ENCODE results near the gene MECP2. TPM values are rescaled to one million over a fixed set of nuclear protein-coding genes. Genes with fewer than 3 reads are reported as not detected.
"Not testable (repeated sequence)": the region's sequence is repeated elsewhere in the genome, so short reads cannot be mapped to it uniquely, and the experiment has no call there.

The MECP2 gene
- total and polyA plus RNA-seq, 12 donors = 14.0 to 39.3 (median 36.2) TPM

DNA sequence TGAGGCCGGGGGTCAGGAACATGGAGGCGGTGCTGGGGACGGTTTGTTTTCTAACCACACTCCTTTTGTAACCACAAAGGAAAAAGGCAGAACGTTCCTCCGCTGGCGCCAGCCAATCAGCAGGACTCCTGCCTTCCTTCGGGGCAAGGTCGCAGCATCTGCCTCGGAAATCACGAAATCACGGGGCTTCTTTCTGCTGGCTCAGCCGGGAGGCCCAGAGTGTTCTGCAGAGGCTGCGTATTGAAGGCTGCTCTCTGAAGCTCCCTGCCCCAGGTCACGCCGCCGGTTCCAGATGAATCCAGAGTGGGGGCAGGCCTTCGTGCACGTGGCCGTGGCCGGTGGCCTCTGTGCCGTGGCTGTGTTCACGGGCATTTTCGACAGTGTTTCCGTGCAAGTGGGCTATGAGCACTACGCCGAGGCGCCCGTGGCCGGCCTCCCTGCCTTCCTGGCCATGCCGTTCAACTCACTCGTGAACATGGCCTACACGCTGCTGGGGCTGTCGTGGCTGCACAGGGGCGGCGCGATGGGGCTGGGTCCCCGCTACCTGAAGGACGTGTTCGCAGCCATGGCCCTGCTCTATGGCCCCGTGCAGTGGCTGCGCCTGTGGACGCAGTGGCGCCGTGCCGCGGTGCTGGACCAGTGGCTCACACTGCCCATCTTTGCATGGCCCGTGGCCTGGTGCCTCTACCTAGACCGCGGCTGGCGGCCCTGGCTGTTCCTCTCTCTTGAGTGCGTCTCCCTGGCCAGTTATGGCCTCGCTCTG, 115.6 kb downstream of the MECP2 start:
- no peak overlapping the region for H3K4me3 ChIP-seq
- peak in 6 of 8 donors; percentile 29 to 56 (median 35) for ATAC-seq
- DNase-seq = peak in 1 of 2 donors; percentile 42
- intact Hi-C loops (cut with DNase I) = no loop called here
- no peaks in the 10 kb centered on the region for H3K36me3 ChIP-seq
- TF ChIP-seq, protein P1, sequence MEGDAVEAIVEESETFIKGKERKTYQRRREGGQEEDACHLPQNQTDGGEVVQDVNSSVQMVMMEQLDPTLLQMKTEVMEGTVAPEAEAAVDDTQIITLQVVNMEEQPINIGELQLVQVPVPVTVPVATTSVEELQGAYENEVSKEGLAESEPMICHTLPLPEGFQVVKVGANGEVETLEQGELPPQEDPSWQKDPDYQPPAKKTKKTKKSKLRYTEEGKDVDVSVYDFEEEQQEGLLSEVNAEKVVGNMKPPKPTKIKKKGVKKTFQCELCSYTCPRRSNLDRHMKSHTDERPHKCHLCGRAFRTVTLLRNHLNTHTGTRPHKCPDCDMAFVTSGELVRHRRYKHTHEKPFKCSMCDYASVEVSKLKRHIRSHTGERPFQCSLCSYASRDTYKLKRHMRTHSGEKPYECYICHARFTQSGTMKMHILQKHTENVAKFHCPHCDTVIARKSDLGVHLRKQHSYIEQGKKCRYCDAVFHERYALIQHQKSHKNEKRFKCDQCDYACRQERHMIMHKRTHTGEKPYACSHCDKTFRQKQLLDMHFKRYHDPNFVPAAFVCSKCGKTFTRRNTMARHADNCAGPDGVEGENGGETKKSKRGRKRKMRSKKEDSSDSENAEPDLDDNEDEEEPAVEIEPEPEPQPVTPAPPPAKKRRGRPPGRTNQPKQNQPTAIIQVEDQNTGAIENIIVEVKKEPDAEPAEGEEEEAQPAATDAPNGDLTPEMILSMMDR (IDR thresholded peaks at IDR 0.05) = no peak
- peaks cover 0 to 85% (median 0%) of the 10 kb centered on the region in 7 donors for H3K27me3 ChIP-seq
- H3K27ac ChIP-seq = peak overlapping the region in 1 of 10 donors; percentile 79
- 90 to 92% methylated on average over 45 to 52 of the region's 52 CpGs for WGBS, 2 donors
- peaks cover 0 to 48% (median 4%) of the 10 kb centered on the region in 9 donors for H3K4me1 ChIP-seq
- no peaks in the 10 kb centered on the region for H3K9me3 ChIP-seq

DNA sequence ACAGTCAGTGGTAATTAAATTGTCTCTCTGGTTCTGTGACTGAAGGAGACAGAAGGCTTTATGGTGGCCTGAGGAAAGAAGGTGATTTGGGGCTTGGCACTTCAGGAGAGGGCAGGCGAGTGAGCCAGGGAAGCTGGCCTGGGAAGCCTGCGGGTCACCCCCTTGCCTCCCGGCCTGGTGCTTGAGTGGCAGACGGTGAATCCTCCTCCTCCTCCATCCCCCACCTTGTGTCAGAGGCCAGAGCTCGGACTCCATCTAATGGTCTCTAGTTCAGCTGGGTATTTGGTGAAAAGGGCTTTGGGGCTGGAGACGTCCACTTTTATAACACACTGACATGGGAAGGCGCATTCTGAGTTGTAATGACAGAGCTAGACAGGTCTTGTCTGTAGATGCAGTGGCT, 116.3 kb downstream of the MECP2 start:
- peak overlapping the region in 1 of 10 donors; percentile 79 for H3K27ac ChIP-seq

DNA sequence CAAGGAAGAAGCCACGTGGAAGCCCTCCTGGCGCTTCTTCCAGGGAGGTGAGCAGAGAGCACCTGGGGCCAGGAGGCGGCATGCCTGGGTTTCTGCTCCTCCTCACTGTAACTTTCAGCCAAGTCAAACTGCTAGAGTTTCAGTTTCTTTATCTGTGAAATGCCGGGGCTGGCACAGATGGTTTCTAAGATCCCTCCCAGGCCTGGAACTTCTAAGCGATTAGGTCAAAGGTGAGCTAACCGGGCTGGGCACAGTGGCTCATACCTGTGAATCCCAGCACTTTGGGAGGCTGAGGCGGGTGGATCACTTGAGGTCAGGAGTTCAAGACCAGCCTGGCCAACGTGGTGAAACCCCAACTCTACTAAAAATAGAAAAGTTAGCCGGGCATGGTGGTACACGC, 117.1 kb downstream of the MECP2 start:
- H3K36me3 ChIP-seq; H3K4me3 ChIP-seq; DNase-seq; H3K9me3 ChIP-seq; intact Hi-C loops (cut with DNase I); ATAC-seq: not testable (repeated sequence)
- 67 to 78% methylated on average over 8 of the region's 10 CpGs for WGBS, 2 donors
- Histone ChIP-seq H3K27ac (peak overlapping the region in 1 of 10 donors; percentile 79), H3K27me3 (peaks cover 0 to 82% (median 0%) of the 10 kb centered on the region in 7 donors), H3K4me1 (peaks cover 0 to 47% (median 4%) of the 10 kb centered on the region in 9 donors)

More for the DNA sequence above, 116.3 kb downstream of the MECP2 start:
- no peak for ATAC-seq
- WGBS, 2 donors = 83 to 89% methylated on average over 7 of the region's 7 CpGs
- DNase-seq = no peak
- Histone ChIP-seq H3K27me3 (peaks cover 0 to 84% (median 0%) of the 10 kb centered on the region in 7 donors), H3K9me3 (no peaks in the 10 kb centered on the region), H3K4me1 (peaks cover 0 to 48% (median 4%) of the 10 kb centered on the region in 9 donors), H3K4me3 (no peak overlapping the region), H3K36me3 (no peaks in the 10 kb centered on the region)
- intact Hi-C loops (cut with DNase I) = no loop called here
- TF ChIP-seq, protein P1 (IDR thresholded peaks at IDR 0.05) = no peak

DNA sequence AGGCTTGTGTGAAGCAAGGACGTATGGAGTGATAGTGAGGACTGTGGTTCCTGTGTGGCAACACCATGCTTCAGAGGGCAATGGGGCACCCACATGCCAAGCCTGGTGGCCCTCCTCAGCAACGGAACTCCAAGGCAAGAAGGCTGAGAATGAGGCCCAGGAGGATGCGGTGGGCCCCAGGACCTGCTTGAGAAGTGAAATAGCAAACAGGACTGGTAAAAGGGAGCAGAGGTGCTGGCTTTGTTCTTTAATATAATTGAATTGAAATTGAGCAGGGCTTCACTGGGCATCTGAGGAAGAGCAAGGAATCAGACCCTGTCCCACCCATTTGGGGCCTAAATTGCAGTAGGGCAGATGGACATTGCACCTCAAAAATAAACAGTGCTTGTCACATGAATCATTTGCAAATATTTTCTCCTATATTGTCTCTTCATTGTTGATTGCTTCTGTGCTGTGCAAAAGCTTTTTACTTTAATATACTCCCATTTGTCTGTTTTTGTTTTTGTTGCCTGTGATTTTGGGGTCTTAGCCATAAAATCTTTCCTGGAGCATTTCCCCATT, 122.7 kb downstream of the MECP2 start:
- 79 to 88% methylated on average over 3 of the region's 3 CpGs for WGBS, 2 donors
- peaks cover 0 to 24% (median 16%) of the 10 kb centered on the region in 9 donors for H3K4me1 ChIP-seq
- H3K27ac ChIP-seq = peak overlapping the region in 6 of 10 donors; percentile 93 to 100 (median 99)
- H3K27me3 ChIP-seq = peaks cover 0 to 43% (median 0%) of the 10 kb centered on the region in 7 donors
- intact Hi-C loops (cut with DNase I) = no loop called here
- H3K9me3 ChIP-seq = no peaks in the 10 kb centered on the region
- TF ChIP-seq, protein P1 (IDR thresholded peaks at IDR 0.05) = no peak
- ATAC-seq = no peak
- H3K4me3 ChIP-seq = no peak overlapping the region
- H3K36me3 ChIP-seq = no peaks in the 10 kb centered on the region
- no peak for DNase-seq
